Measurements from ENCODE around the gene CHEK2.
"Not testable (repeated sequence)": the region's sequence is repeated elsewhere in the genome, so short reads cannot be mapped to it uniquely, and the experiment has no call there.

Gene CHEK2

GRCh38 chr22:28703436-28703835, 38.2 kb downstream of the CHEK2 start:
- H3K27me3 ChIP-seq: no peaks in the 10 kb centered on the region
- H3K36me3 ChIP-seq: peaks cover 93% of the 10 kb centered on the region
- no peak overlapping the region for H3K27ac ChIP-seq
- no peaks in the 10 kb centered on the region for H3K9me3 ChIP-seq
- H3K4me2 ChIP-seq: no peak overlapping the region
- peaks cover 8% of the 10 kb centered on the region; the same call in 1 of the 2 replicates for H3K4me1 ChIP-seq
- H4K20me1 ChIP-seq: no peaks in the 10 kb centered on the region
- no peak overlapping the region for H3K4me3 ChIP-seq
- no peak for TF ChIP-seq Cebpa-rat (IDR thresholded peaks at IDR 0.05)
- no peak overlapping the region for H3K9ac ChIP-seq

- no peaks in the 10 kb centered on the region for H4K20me1 ChIP-seq
- H3K27ac ChIP-seq: no peak overlapping the region
- TF ChIP-seq Cebpa-rat (IDR thresholded peaks at IDR 0.05): no peak
Measured at GRCh38 chr22:28702891-28703290, 38.7 kb downstream of the CHEK2 start.

GRCh38 chr22:28693041-28693760, 48.4 kb downstream of the CHEK2 start:
- peaks cover 65% of the 10 kb centered on the region for H3K36me3 ChIP-seq
- not testable (repeated sequence) for H3K4me1 ChIP-seq, H4K20me1 ChIP-seq, H3K4me2 ChIP-seq, H3K4me3 ChIP-seq, H3K27ac ChIP-seq, H3K27me3 ChIP-seq, H3K9ac ChIP-seq, H3K9me3 ChIP-seq

More at GRCh38 chr22:28702891-28703290, 38.7 kb downstream of the CHEK2 start:
- Histone ChIP-seq H3K9ac (no peak overlapping the region), H3K36me3 (peaks cover 92% of the 10 kb centered on the region), H3K4me2 (no peak overlapping the region), H3K27me3 (no peaks in the 10 kb centered on the region), H3K4me1 (peaks cover 8% of the 10 kb centered on the region; the same call in 1 of the 2 replicates), H3K4me3 (no peak overlapping the region), H3K9me3 (no peaks in the 10 kb centered on the region)

- not testable (repeated sequence) for H3K9ac ChIP-seq, H3K4me2 ChIP-seq, H3K4me3 ChIP-seq, H3K9me3 ChIP-seq, H3K27ac ChIP-seq, H3K27me3 ChIP-seq, H3K4me1 ChIP-seq, H4K20me1 ChIP-seq
- peaks cover 65% of the 10 kb centered on the region for H3K36me3 ChIP-seq
Measured at GRCh38 chr22:28689796-28690195, 51.8 kb downstream of the CHEK2 start.

- not testable (repeated sequence) for H3K4me1 ChIP-seq, H3K27ac ChIP-seq, H3K9me3 ChIP-seq, H3K4me3 ChIP-seq, H3K4me2 ChIP-seq, H3K9ac ChIP-seq
- Histone ChIP-seq H3K36me3 (peaks cover 26% of the 10 kb centered on the region), H4K20me1 (peaks cover 13% of the 10 kb centered on the region), H3K27me3 (peaks cover 26% of the 10 kb centered on the region)
Measured at GRCh38 chr22:28682966-28683365, 58.7 kb downstream of the CHEK2 start.

GRCh38 chr22:28680813-28681490, 60.7 kb downstream of the CHEK2 start:
- H3K36me3 ChIP-seq, H3K4me3 ChIP-seq, H3K4me2 ChIP-seq, H3K9me3 ChIP-seq, H3K4me1 ChIP-seq, H3K9ac ChIP-seq, H3K27ac ChIP-seq: not testable (repeated sequence)
- TF ChIP-seq Cebpa-rat (IDR thresholded peaks at IDR 0.05): 0 out of 2 replicates have a peak, but pooled peaks have one; percentile 6
- Histone ChIP-seq H4K20me1 (peaks cover 18% of the 10 kb centered on the region), H3K27me3 (peaks cover 44% of the 10 kb centered on the region)

GRCh38 chr22:28679611-28680287, 61.9 kb downstream of the CHEK2 start, which contains the start of gene TTC28:
Gene TTC28, minus strand, starts transcription at chr22:28679840. Its CDS starts 117 bp downstream, at chr22:28679723.
- peak within 1 kb of the TSS; percentile 76 for H3K9ac ChIP-seq
- not testable (repeated sequence) for H3K36me3 ChIP-seq, H3K9me3 ChIP-seq
- peak within 1 kb of the TSS; percentile 58; the same call in 1 of the 2 replicates for H3K27ac ChIP-seq
- peaks cover 56% of the 10 kb centered on the region for H3K27me3 ChIP-seq
- H3K4me3 ChIP-seq: peak within 1 kb of the TSS; percentile 73
- peak within 1 kb of the TSS; percentile 90 for H3K4me2 ChIP-seq
- peaks cover 16% of the 10 kb centered on the region for H3K4me1 ChIP-seq
- peaks cover 30% of the 10 kb centered on the region for H4K20me1 ChIP-seq

GRCh38 chr22:28678778-28679610, 62.6 kb downstream of the CHEK2 start:
- Histone ChIP-seq H3K27me3 (peaks cover 60% of the 10 kb centered on the region), H3K4me2 (peak overlapping the region; percentile 90), H3K27ac (peak overlapping the region; percentile 58; the same call in 1 of the 2 replicates)

GRCh38 chr22:28678170-28678569, 63.5 kb downstream of the CHEK2 start:
- H3K36me3 ChIP-seq, H3K27ac ChIP-seq, H3K4me2 ChIP-seq, H3K9ac ChIP-seq, H3K9me3 ChIP-seq, H3K4me3 ChIP-seq: not testable (repeated sequence)
- H3K27me3 ChIP-seq: peaks cover 66% of the 10 kb centered on the region
- H3K4me1 ChIP-seq: peaks cover 31% of the 10 kb centered on the region
- peaks cover 46% of the 10 kb centered on the region for H4K20me1 ChIP-seq

More at GRCh38 chr22:28678778-28679610, 62.6 kb downstream of the CHEK2 start:
- Histone ChIP-seq H3K9ac (peak overlapping the region; percentile 76), H4K20me1 (peaks cover 37% of the 10 kb centered on the region), H3K4me3 (peak overlapping the region; percentile 73), H3K4me1 (peaks cover 23% of the 10 kb centered on the region)
- not testable (repeated sequence) for H3K9me3 ChIP-seq, H3K36me3 ChIP-seq

All from BLaER1 (cell line).